VCaP (cell line): ENCODE measurements around the gene IPO13.

Experiments used
- H3K27ac ChIP-seq: fragments of 450-650 bp; 2 replicates; pipeline ENCODE4 v1.5.1; 2017
- CTCF ChIP-seq: fragments of 450-650 bp; conservative IDR thresholded peaks from 2 replicates; pipeline ENCODE4 v1.5.1; 2017; ENCODE audit warnings: mild to moderate bottlenecking, moderate library complexity

Gene IPO13

GRCh38 chr1:43957407-43958040, 10.8 kb downstream of the IPO13 start:
- no peak for TF ChIP-seq CTCF
- H3K27ac ChIP-seq = no peak overlapping the region

GRCh38 chr1:43958351-43959255, 11.9 kb downstream of the IPO13 start:
- no peak for TF ChIP-seq CTCF
- H3K27ac ChIP-seq = no peak overlapping the region

- TF ChIP-seq CTCF = no peak
- no peak overlapping the region for H3K27ac ChIP-seq
Observed at GRCh38 chr1:43960798-43961197, 14.0 kb downstream of the IPO13 start.

DNA sequence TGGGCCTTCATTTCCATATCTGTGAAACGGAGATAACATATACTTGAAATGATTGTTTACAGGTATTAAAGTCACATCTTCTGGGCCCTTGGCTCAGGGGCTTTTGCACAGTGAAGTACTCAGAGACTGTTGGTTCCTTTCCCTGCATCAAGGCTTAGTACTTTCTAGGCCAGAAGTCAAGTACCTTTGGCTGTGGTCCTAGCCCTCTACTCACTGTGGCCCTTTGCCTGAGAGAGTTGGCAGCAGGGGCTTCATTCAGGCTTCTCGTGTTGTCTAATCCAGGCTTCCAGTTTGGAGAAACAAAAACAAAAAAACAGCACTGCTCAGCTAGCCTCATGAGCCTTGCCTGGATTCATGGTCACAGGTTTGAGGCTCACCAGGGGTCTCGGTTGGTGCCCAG, 14.9 kb downstream of the IPO13 start:
- H3K27ac ChIP-seq = no peak overlapping the region
- no peak for TF ChIP-seq CTCF

DNA sequence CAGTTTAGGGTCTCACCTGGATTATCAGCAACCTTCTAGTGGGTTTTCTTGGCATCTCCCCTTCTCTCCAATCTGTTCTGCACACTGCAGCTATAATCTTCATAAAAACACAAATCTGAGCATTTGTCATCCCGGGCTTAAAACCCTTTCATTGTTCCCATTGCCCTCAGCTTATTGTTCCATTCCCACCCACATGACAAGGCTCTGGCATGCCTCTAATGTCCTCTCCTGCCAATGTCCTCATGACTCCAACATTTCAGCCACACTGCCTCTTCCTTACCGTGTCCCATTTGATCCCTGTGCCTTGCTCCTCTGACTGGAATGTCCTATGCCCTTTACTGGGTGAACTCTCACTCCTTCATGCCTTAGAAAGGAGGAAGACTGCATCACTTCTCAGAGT, 15.6 kb downstream of the IPO13 start:
- no peak overlapping the region for H3K27ac ChIP-seq
- TF ChIP-seq CTCF = no peak

DNA sequence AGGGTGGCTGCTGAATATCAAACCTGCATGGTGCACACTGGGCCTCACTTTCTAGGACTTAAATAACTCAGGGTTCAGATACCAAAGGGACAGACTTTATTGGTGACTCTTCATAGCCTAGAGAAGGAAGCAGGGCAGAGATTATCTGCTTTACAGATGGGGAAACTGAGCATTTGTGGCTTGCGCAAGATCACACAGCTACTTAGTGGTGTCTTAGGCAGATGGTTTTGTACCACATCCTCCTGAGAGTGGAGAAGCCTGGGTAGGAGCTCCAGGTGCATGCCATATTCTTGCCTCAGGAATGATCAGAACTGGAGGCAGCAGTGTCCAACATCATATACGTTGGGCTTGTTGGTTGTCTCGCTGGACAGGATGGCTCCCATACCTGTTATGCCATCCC, 16.3 kb downstream of the IPO13 start:
- H3K27ac ChIP-seq = no peak overlapping the region
- no peak for TF ChIP-seq CTCF

GRCh38 chr1:43963890-43964289, 17.1 kb downstream of the IPO13 start:
- no peak overlapping the region for H3K27ac ChIP-seq
- no peak for TF ChIP-seq CTCF
